HG03139 (cell line): Measurements from ENCODE around the gene VPS54.

Source experiments
- ATAC-seq: cut with Tn5 transposase; IDR thresholded peaks from one replicate; pipeline ENCODE4 v1.9.1; 2021; ENCODE audit not compliant: unreplicated experiment

Gene VPS54, protein sequence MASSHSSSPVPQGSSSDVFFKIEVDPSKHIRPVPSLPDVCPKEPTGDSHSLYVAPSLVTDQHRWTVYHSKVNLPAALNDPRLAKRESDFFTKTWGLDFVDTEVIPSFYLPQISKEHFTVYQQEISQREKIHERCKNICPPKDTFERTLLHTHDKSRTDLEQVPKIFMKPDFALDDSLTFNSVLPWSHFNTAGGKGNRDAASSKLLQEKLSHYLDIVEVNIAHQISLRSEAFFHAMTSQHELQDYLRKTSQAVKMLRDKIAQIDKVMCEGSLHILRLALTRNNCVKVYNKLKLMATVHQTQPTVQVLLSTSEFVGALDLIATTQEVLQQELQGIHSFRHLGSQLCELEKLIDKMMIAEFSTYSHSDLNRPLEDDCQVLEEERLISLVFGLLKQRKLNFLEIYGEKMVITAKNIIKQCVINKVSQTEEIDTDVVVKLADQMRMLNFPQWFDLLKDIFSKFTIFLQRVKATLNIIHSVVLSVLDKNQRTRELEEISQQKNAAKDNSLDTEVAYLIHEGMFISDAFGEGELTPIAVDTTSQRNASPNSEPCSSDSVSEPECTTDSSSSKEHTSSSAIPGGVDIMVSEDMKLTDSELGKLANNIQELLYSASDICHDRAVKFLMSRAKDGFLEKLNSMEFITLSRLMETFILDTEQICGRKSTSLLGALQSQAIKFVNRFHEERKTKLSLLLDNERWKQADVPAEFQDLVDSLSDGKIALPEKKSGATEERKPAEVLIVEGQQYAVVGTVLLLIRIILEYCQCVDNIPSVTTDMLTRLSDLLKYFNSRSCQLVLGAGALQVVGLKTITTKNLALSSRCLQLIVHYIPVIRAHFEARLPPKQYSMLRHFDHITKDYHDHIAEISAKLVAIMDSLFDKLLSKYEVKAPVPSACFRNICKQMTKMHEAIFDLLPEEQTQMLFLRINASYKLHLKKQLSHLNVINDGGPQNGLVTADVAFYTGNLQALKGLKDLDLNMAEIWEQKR

GRCh38 chr2:64019083-64019974, at the start of gene VPS54:
Gene VPS54 (minus strand): TSS chr2:64019428. CDS start chr2:63983999, 35,429 bp downstream.
- peak; percentile 47 for ATAC-seq

GRCh38 chr2:64067326-64067725, 48.1 kb upstream of the VPS54 start:
- ATAC-seq = no peak

- no peak for ATAC-seq
These were observed 46.3 kb upstream of the VPS54 start for GRCh38 chr2:64065516-64065915.

DNA sequence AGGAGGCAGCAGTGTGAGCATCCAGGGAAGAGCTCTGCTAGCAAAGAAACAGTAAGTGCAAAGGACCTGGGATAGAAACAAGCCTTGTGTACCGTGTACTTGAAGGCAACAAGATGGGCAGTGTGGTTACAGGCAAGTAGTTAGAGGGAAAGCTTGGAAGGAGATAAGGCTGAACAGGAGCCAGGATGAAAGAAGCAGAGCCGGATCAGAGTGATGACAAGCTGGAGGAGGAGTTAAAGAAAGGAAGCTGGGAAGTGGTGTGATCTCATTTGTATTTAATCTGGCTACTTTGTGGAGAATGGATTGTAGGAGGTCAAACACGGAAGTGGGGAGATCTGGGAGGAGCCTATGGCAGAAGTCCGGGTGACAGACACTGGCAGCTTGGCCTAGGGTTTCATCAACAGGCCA, 44.7 kb upstream of the VPS54 start:
- no peak for ATAC-seq

- no peak for ATAC-seq
These were observed 44.2 kb upstream of the VPS54 start for GRCh38 chr2:64063454-64063853.

DNA sequence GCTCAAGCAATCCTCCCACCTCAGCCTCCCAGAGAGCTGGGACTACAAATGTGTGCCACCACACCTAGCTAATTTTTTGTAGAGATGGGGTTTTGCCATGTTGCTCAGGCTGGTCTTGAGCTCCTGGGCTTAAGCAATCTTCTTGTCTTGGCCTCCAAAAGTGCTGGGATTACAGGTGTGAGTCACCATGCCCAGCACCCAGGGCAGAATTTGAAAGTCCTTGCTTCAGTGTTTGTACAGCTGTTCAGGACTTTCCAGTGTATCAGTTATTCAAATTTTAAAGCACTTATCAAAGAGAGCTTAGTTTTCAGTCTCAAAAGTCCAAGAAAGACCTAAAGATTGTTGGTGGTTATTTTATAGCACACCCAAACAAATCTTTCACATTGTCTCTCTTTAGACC, 43.6 kb upstream of the VPS54 start:
- ATAC-seq = no peak

DNA sequence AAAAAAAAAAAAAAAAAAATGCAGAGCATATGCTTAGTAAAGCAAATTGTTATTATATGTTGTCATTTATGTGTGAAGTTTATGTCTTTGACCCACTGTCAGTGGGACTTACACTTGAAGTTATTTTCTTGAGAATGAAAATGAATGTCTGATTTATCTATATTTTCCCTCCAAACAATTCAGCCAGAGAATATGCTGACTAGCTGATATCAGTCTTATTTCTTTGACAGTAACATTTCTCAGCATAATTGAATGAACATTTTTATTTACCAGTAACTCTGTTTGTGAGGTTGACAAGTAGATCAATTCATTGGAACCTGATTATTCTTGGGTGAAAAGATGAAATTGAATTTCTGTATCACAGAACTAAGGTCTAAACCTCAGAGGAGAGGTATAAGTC, 40.0 kb upstream of the VPS54 start:
- no peak for ATAC-seq

- ATAC-seq = no peak
These were observed 36.8 kb upstream of the VPS54 start for GRCh38 chr2:64056021-64056420.

DNA sequence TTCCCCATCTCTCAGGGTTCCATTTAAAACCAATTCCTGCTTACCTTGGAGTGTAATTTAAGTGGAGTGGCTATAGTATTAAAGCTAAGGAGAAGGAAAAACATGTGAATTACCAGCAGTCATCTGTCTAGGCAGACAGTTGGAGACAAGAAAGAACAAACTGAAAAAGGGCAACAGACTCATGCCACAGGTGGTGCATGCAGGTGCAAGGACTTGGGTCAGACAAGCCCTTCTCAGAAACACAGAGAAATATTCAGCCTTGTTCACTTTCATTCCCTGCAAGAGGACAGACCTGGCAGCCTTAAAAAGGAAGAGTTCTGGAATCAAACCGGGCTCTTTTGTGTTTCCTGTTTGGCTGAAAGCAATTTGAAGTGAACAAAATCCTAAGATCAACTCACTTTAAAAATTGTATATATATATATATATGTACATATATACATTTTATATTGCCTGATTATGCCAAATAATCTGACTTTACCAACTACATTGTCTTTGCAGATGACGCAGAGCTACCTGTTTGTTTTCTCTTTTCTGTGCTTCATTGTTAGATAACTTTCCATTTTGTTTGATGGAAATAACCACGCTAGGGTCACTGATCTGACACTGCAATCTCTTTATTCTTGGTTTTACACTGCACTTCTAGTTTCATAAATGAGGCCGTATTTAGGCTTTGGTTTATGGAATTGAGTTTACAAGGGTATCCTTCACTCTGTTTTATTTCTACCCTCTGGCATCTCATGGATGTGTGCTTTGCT, 35.1 kb upstream of the VPS54 start:
- ATAC-seq = no peak

GRCh38 chr2:64052463-64053241, 33.4 kb upstream of the VPS54 start:
- ATAC-seq = no peak

- peak; percentile 78 for ATAC-seq
These were observed 30.5 kb upstream of the VPS54 start for GRCh38 chr2:64049633-64050220.

- no peak for ATAC-seq
These were observed 26.7 kb upstream of the VPS54 start for GRCh38 chr2:64045938-64046337.

DNA sequence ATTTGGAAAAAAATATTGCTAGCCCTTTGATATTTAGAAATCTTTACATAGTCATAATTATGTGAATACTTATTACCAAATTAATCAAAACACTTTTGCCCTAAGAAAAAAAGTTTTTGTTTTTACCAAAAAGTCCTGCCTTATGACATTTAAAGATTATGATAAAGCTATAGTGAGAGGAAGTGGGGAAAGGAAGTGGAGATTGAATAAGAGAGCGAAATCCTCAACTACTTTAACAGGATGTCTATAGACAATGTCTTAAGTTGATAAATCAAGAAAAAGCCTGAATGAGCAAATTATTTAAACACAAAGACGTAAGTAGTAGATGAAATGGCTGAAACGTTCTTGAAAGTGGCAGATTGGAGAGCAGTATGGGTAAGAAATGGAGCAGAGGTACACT, 20.9 kb upstream of the VPS54 start:
- ATAC-seq = no peak

- ATAC-seq = peak; percentile 95
These were observed 16.9 kb upstream of the VPS54 start for GRCh38 chr2:64036034-64036705.

- ATAC-seq = no peak
These were observed 16.1 kb upstream of the VPS54 start for GRCh38 chr2:64035072-64035942.

DNA sequence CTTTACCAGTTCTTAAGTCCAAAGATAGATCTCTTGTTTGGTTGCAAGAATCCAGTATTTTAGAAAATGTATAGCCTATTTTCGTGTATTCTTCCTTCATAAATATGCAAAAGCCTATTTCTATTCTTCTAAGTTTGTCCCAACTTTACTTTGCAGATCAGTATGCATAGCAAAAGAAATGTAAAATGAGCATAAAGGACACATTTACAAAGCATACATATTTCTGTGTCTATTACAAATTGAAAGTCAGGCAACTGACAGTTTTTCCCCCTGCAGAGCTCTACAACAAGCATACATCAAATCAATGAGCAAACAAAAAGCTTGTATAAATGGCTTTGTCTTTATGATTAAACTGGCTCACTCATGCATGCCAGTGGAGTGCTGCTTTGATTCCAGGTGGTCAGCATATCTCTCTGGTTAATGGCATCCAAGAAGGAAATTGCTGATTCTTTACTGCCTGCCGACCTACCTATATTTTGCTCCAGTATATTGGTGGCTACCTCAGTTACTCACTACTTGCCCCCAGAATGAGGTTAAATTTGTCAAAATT, 10.0 kb upstream of the VPS54 start:
- ATAC-seq = no peak

- no peak for ATAC-seq
These were observed 6.5 kb upstream of the VPS54 start for GRCh38 chr2:64025741-64026140.
